ENCODE measurements around the gene SPPL3.

The SPPL3 gene

GRCh38 chr12:120760349-120761254, 143.6 kb downstream of the SPPL3 start:
- no peak for TF ChIP-seq CTCF (conservative IDR thresholded peaks at IDR 0.05; ENCODE audit: low read length)
- no peak for DNase-seq (ENCODE audit: low read depth)

GRCh38 chr12:120759591-120760348, 144.4 kb downstream of the SPPL3 start:
- TF ChIP-seq CTCF (conservative IDR thresholded peaks at IDR 0.05; ENCODE audit: low read length), result no peak
- H3K4me3 ChIP-seq (ENCODE audit: low read length), result no peak overlapping the region
- no peak for DNase-seq (ENCODE audit: low read depth)

More at GRCh38 chr12:120760349-120761254, 143.6 kb downstream of the SPPL3 start:
- H3K4me3 ChIP-seq (ENCODE audit: low read length), result no peak overlapping the region

- TF ChIP-seq CTCF (conservative IDR thresholded peaks at IDR 0.05; ENCODE audit: low read length), result no peak
- H3K4me3 ChIP-seq (ENCODE audit: low read length), result no peak overlapping the region
- no peak for DNase-seq (ENCODE audit: low read depth)
These were observed 145.2 kb downstream of the SPPL3 start for GRCh38 chr12:120758798-120759590.

GRCh38 chr12:120757949-120758348, 146.2 kb downstream of the SPPL3 start:
- no peak overlapping the region for H3K4me3 ChIP-seq (ENCODE audit: low read length)
- no peak for DNase-seq (ENCODE audit: low read depth)
- TF ChIP-seq CTCF (conservative IDR thresholded peaks at IDR 0.05; ENCODE audit: low read length), result no peak

GRCh38 chr12:120757226-120757742, 146.9 kb downstream of the SPPL3 start:
- H3K4me3 ChIP-seq (ENCODE audit: low read length), result no peak overlapping the region
- no peak for DNase-seq (ENCODE audit: low read depth)
- no peak for TF ChIP-seq CTCF (conservative IDR thresholded peaks at IDR 0.05; ENCODE audit: low read length)

- no peak for TF ChIP-seq CTCF (conservative IDR thresholded peaks at IDR 0.05; ENCODE audit: low read length)
- DNase-seq (ENCODE audit: low read depth), result no peak
- H3K4me3 ChIP-seq (ENCODE audit: low read length), result no peak overlapping the region
These were observed 148.9 kb downstream of the SPPL3 start for GRCh38 chr12:120755269-120755668.

All from AG10803 (cell line).